Skin epidermis (tissue), 12 donors: Measurements from ENCODE around the gene RFNG.

ENCODE experiments used
- H3K27ac ChIP-seq, 21 experiments: fragments of 200-600 bp; sonication (generic) in 11 of 21; one replicate each; pipeline ENCODE4 v1.5.0; 2020; ENCODE audit warnings: mild to moderate bottlenecking in 3 of 21, inconsistent platforms in 2 of 21, moderate library complexity in 2 of 21
- H3K4me3 ChIP-seq, 7 experiments: fragments of 200-600 bp; sonication (generic) in 2 of 7; one replicate each; pipeline ENCODE4 v1.5.0; 2020; ENCODE audit warnings: inconsistent platforms in 2 of 7, mild to moderate bottlenecking in 2 of 7, moderate library complexity in 1 of 7

RFNG gene, protein sequence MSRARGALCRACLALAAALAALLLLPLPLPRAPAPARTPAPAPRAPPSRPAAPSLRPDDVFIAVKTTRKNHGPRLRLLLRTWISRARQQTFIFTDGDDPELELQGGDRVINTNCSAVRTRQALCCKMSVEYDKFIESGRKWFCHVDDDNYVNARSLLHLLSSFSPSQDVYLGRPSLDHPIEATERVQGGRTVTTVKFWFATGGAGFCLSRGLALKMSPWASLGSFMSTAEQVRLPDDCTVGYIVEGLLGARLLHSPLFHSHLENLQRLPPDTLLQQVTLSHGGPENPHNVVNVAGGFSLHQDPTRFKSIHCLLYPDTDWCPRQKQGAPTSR

DNA sequence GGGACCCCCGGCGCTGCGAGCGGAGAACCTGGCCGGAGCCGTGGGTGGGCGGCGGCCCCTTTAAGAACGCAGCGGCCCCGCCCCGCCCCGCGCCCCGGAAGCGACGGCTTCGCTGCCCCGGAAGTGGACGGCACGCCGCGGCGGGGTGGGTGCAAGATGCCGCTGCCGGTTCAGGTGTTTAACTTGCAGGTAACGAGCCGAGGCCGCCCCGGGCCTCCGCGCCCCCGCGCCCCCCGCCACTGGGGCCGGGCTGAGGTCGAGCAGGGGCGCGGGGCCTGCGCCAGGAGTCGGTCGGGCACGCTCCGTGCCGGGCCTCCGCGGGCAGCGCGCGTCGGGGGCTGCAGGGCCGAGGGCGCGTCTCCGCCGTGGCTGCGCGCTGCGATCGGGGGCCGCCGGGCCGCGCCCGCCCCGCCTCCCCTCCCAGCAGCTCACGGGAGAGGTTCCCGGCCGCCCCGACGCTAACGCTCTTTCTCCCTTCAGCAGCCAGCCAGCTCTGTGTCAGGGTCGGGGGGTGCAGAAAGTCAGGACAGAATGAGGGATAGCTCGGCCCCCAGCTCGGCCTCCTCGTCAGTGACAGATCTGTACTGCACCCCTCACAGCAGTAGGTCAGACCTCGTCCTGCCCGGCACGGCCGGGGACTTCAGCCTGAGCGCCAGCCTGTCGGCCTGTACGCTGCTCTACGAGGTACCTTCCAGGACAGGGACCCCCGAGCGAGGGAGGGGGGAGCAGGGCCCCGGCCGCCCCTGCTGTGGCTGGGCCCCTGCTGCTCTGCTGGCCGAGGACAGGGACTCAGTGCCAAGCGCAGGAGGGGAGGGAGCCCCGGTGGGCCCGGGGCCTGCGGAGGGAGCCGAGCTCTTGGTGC lies at the start of gene RFNG, which contains the start of gene GPS1:
Gene RFNG, minus strand, starts transcription at position 36 of the 862 bp plus-strand sequence. CDS start 45 bp downstream, outside the sequence.
Gene GPS1, plus strand, starts transcription at position 123 of the 862 bp plus-strand sequence. Its CDS starts 34 bp downstream, at position 157.
- Histone ChIP-seq H3K4me3 (peak within 1 kb of the TSS; percentile 65 to 88 (median 78)), H3K27ac (peak within 1 kb of the TSS; percentile 37 to 91 (median 81))

GRCh38 chr17:82101301-82101715 lies 49.7 kb upstream of the RFNG start:
- no peak overlapping the region for H3K4me3 ChIP-seq
- peak overlapping the region in 7 of 21 experiments; percentile 16 to 95 (median 30) for H3K27ac ChIP-seq

- Histone ChIP-seq H3K27ac (peak overlapping the region in 9 of 21 experiments; percentile 6 to 97 (median 90)), H3K4me3 (no peak overlapping the region)
Observed at GRCh38 chr17:82100502-82101298, 49.1 kb upstream of the RFNG start.

- Histone ChIP-seq H3K27ac (peak overlapping the region; percentile 83 to 98 (median 92)), H3K4me3 (peak overlapping the region; percentile 73 to 95 (median 91))
Observed at GRCh38 chr17:82098939-82099763, 47.5 kb upstream of the RFNG start.

- Histone ChIP-seq H3K4me3 (peak within 1 kb of the TSS; percentile 73 to 95 (median 91)), H3K27ac (peak within 1 kb of the TSS; percentile 88 to 98 (median 92))
Observed at GRCh38 chr17:82098169-82098938, 46.7 kb upstream of the RFNG start, which contains the start of gene FASN. TSS of gene FASN (minus strand) at chr17:82098236. CDS start at chr17:82096445, 1,791 bp downstream.

- Histone ChIP-seq H3K27ac (peak overlapping the region; percentile 88 to 98 (median 92)), H3K4me3 (peak overlapping the region; percentile 73 to 95 (median 91))
Observed at GRCh38 chr17:82097919-82098168, 46.2 kb upstream of the RFNG start.

DNA sequence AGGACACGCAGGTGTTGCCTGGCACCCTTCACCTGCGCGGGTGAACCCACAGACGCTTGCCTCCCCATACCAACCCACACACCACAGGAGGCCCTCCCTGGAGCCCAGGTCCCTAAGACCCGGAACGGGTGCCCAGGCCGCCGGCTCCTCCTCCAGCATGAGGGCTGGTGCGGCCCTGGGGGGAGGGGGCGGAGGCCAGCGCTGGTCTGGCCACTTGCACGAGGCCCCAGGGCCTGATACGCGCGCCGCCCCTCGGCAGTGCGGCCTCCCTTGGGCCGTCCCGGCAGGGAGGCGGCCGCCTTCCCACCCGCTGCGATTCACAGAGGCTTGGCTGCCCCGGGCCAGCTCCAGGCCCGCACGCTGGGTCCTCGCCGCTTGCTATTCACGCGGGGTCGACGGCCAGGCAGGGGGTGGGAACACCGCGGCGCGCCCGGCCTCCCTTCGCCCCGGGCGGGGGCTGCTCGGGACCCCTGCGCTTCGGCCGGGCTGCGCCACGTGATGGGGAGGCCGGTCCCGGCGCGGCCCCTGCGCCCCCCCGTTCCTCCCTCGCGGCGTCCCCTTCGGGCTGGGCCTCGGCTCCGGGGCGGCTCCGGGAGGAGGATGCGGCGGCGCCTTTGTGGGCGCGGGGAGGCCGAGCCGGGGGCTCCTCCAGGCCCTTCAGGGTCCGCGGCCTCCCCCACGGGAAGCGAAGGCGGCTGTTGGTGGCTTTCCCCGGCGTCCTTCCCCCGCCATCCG lies 45.7 kb upstream of the RFNG start:
- Histone ChIP-seq H3K27ac (peak overlapping the region; percentile 88 to 98 (median 92)), H3K4me3 (peak overlapping the region; percentile 73 to 95 (median 91))

DNA sequence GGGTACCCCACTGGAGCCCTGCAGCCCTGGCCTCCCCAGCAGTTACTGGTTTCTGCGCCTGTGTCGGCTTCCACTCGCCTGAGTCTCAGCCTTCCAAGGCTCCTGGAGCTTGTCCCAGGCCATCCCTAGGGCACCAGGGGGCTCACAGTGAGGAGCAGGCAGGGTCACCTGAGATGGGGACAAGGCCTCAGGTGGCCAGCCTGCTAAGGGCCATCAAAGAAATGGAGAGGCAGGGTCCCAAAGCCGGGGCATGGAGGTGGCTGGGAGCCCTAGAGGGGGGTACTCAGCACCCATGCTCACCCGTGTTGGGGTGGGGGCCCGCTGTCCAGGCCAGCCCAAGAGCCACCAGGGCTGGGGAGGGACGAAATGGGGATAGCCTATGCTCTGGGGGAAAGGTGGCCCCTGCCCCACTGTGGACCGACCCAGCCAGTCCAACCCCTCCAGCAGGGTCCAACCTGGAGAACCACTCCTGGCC lies 45.1 kb upstream of the RFNG start:
- H3K27ac ChIP-seq, result peak overlapping the region in 18 of 21 experiments; percentile 88 to 98 (median 92)
- peak overlapping the region; percentile 73 to 95 (median 91) for H3K4me3 ChIP-seq

DNA sequence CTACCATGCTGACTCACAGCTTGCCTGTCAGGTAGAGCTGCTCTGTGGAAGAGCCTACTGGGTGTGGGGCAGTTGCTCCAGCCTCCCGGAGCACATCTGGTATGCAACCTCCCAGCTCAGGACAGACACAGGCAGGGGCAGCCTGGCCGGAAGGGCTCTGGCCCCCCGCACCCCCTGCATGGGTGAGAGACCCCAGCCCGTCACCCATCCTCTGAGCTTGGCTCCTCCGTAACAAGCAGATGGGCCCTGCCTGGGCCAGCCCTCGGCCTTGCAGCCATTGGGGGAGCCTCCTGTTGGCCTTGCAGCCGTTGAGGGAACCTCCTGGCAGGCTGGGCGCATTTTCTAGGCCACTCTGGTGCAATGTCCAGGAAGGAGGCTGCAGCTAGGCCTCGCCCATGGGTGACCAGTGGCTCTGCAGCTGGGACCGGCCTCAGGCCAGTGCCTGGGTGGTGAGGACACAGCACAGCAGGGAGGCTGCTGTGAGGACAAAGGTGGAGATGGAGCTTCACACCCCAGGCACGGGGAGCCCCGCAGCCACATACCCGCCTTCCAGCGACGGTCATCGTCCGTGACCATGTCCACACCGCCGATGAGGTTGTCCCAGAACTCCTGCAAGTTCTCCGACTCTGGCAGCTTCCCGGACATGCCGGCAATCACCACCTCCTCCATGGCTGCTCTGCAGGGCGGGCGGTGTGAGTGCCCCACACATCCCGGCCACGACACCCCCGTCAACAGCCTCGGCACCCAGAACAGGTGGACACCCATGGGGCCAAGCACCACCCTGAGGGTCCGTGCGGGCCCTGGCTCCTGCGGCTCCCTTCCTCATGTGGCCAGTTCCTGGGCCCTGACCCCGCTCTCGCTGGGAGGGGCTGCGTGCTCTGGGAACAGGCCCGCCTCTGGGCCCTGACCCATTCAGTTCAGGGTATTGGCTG lies 44.4 kb upstream of the RFNG start:
- peak overlapping the region in 10 of 21 experiments; percentile 89 to 97 (median 94) for H3K27ac ChIP-seq
- H3K4me3 ChIP-seq, result peak overlapping the region in 2 of 7 experiments; percentile 89 to 95

DNA sequence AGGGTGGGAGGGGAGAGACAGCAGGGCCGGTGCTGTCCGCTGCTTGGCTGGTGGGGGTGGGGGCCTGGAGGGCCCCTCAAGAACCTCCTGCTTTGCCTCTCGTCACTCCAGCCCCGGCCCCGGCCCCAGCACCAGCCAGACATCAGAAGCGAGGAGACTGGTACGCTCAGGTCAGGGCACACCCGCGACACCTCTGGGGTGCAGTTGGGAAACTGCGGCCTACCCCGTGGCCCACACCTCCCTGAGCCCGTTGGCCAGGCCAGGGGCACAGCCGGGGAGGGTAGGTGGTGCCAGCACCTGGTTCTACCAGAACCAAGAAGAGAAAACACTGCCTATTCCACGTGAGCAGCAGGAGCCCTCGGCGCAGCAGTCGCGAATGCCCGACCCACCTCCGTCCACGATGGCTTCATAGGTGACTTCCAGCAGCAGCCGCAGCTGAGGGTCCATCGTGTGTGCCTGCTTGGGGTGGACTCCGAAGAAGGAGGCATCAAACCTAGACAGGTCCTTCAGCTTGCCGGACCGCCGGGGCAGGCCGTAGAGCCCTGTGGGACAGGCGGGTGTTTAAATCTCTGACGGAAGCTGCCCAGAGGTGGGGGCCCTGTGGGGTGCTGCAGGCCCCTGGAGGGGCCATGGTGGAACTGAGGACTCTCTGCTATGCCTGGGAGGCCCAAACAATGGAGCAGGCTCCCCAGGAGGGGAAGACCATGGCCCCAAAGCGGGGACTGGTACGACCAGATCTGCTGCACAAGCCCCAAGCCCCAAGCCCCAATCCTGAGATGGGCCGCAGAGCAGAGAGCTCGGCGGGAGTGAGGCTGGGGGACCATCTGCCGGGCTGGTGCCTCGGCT lies 43.5 kb upstream of the RFNG start:
- peak overlapping the region in 1 of 7 experiments; percentile 89 for H3K4me3 ChIP-seq
- peak overlapping the region in 4 of 21 experiments; percentile 89 to 95 (median 92) for H3K27ac ChIP-seq

DNA sequence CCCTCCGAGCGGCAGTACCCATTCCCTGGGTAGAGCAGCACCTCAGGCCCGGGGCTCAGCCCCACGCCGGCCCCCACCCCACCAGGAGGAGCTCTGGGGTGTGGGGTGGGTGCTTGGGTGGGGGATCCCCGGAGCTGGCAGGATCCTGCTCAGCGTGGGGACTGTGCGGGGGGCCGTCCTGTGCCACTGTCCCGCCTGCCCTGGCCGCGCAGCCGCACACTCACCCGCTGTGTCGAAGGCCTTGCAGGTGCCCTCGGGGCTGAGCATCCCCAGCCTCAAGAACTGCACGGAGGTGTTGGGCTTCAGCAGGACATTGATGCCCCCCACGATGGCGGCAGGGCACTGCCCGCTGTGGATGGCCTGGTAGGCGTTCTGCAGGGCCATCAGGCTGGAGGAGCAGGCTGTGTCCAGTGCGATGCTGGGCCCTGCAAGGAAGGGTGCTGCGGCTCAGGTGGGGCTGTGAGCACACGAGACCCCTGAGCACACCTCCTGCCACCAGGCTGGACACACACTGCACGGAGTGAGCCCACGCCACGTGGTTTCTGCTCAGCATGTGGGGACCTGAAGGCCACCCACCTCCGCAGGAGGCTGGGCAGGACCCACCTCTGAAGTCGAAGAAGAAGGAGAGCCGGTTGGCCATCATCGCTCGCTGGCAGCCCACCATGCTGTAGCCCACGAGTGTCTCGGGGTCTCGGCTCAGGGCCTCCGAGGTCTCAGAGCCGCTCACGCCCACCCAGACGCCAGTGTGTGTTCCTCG lies 41.6 kb upstream of the RFNG start:
- Histone ChIP-seq H3K4me3 (no peak overlapping the region), H3K27ac (peak overlapping the region in 2 of 21 experiments; percentile 16 to 17)

DNA sequence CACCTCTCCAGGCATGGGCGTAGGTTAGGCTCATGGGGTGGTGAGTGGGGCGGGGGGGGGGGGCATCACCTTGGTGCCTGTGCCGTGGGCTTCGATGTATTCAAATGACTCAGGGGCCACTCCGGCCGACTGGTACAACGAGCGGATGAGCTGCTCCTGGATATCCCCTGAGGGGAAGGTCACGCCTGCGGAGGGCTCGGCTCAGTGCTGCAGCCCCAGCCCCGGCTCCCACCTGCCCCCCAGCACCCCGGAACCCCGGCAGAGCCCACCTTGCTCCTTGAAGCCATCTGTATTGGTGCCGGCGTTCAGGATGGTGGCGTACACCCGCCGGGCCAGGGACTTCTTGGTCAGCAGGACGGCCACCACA lies 41.0 kb upstream of the RFNG start:
- Histone ChIP-seq H3K27ac (peak overlapping the region in 2 of 21 experiments; percentile 16 to 17), H3K4me3 (no peak overlapping the region)

DNA sequence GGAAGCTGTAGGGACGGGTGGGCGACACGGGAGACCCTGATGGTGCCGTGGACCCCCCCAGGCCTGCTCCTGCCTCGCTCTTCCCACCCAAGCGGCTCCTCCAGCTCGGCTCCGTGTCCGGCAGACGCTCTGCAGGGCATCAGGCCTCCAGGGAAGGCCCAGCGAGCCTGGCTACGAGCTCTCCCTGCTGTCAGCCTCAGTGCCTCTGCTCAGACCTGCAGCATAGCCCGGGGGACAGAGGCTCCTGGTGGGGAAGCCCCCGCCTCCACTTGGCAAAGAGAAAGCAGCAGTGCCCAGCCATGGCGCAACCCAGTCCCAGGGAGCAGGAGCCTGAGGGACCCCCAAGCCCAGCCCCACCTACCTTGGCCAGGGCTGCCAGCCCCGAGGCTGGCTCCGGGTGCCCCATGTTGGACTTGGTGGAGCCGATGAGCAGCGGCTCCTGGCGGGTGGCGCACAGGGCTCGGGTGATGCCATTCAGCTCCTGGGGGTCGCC lies 40.5 kb upstream of the RFNG start:
- Histone ChIP-seq H3K27ac (no peak overlapping the region), H3K4me3 (no peak overlapping the region)
